NCI-H128 (cell line): ENCODE results near the gene CD8A.
"Not testable (repeated sequence)": the region's sequence is repeated elsewhere in the genome, so short reads cannot be mapped to it uniquely, and the experiment has no call there.

Experiments
- DNase-seq: peaks from one replicate; lab custom pipeline; 2025; ENCODE audit not compliant: unreplicated experiment; lab: John Stamatoyannopoulos, UW

The CD8A gene

DNA sequence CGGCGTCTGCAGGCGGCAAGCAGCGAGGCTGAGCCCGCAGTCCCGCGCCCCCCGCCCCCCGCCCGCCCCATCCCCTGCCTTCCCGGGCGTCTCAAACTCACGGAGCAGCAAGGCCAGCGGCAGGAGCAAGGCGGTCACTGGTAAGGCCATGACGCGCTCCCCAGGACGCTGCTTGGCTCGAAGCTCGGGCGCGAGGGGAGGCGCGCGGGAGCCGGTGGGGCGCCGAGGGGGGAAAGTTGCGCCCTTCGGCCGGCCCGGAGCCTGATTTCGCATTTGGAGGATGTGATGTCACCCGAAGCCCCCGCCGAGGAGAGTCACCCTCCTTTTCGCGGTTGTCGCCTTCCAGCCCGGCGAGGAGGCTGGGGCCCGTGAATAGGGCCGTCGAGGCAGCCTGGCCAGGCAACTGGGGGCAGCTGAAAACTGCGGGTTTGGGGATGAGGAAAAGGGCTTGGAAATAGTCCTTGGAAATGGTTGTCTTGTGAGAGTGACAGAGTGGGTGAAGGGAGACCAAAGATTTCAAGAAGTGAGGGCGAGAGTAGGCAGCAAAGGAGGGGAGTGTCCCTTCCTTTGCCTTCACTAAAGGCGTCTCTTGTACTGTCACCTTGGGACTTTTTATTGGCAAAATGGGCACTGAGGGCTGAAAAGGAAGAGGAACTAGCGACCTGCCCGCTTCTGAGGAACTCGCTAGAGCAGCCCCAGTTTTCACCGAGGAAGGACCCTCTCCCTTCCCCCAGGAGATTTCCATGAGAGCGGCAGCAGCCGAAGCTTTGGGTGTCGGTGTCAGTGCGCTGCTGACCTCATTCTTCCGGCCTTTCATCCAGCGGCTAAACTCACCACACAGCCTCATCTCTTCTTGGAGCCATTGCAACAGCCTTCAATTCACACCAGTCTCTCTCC is at the start of gene CD8A:
Gene CD8A, minus strand, starts transcription at position 238 of the 897 bp plus-strand sequence. Its CDS starts 88 bp downstream, at position 150.
- DNase-seq: no peak

DNA sequence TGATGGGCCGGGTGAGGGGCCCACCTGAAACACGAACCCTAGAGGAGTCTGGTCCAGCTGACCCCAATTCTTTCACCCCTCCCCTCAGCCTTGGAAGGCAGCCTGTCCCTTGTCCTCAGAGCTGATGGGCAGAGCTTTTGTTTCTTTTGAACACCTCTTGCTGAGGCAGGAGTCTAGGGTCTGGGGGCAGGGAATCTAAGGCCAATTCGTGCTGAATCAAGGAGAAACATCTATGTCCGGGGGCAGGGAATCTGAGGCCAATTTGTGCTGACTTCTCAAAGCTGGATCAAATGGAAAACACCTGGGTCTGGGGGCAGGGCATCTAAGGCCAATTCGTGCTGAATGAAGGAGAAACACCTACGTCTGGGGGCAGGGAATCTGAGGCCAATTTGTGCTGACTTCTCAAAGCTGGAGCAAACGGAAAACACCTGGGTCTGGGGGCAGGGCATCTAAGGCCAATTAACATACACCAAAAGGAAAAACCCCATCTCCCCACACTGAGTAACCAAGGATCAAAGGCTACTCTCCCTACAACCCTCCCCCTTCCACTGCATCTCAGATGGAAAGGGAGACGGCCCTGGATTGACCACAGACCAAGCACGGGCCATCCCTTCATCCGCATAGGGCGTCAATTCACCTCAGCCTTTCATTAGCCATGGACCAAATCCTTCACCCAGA is 49.3 kb upstream of the CD8A start:
- not testable (repeated sequence) for DNase-seq

DNA sequence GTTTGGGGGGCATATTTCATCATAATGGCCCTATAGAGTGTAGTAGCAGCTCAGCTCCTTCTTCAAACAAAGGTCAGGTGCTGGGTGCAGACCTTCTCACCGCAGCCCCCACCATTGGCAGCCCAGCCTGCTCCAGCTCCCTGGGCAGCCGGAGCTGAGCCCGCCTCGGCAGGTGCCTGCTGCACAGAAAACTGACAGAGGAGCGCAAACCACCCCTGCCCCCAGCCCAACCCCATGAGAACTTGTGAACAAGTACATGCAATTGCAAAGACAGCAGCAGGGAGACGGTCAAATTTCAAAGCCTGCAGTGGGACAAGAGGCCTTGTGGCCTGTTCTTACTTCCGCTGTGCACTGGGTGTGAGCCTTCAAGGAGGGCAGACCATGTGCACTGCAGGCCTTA is 48.7 kb upstream of the CD8A start:
- not testable (repeated sequence) for DNase-seq

DNA sequence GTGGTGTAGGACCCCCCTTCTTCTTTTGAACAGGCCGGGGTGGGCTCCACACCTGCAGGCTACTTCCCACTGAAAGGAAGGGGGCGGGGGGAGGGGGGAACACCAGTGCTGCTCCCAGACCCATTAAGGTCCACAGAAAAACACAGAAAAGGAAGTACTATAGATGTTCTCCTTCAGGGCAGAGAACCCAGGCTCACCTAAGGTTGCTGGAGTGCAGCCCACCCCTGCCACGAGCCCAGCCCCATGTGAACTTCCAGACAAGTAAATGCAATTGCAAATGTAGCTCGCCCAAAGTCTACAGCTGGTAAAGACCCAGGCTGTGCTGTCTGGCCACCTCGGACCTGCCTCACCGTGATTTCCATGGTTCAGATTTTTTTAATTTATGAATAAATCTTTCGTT is 47.0 kb upstream of the CD8A start:
- DNase-seq: not testable (repeated sequence)

- DNase-seq: not testable (repeated sequence)
Observed at GRCh38 chr2:86836915-86837695, 46.4 kb upstream of the CD8A start.

DNA sequence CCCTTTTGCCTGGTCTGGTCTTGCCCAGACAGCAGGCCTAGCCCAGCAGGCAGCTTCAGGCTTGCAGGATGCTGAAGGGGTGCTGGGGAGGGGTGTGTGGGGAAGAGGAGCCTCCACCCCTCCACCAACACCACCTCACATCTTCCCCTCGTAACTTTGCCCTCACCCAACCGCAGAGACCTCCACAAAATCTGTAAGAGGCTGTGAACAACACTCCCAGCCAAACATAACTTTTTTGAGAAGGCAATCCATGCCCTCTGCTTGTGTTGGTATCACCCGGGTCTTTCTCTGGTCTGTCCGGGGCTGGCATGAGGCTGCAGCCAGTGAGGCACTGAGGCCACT is 44.8 kb upstream of the CD8A start:
- DNase-seq: not testable (repeated sequence)

DNA sequence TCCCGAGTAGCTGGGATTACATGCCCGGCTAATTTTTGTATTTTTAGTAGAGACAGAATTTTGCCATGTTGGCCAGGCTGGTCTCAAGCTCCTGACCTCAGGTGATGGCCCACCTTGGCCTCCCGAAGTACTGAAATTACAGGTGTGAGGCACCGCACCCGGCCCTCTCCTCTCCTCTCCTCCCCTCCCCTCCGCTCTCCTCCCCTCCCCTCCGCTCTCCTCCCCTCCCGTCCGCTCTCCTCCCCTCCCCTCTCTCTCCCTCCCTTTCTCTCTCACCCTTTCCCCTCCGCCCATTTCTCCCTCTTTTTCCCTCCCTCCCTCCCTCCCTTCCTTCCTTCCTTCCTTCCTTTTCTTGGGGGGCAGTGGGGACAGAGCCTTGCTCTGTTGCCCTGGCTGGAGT is 42.6 kb upstream of the CD8A start:
- DNase-seq: no peak

DNA sequence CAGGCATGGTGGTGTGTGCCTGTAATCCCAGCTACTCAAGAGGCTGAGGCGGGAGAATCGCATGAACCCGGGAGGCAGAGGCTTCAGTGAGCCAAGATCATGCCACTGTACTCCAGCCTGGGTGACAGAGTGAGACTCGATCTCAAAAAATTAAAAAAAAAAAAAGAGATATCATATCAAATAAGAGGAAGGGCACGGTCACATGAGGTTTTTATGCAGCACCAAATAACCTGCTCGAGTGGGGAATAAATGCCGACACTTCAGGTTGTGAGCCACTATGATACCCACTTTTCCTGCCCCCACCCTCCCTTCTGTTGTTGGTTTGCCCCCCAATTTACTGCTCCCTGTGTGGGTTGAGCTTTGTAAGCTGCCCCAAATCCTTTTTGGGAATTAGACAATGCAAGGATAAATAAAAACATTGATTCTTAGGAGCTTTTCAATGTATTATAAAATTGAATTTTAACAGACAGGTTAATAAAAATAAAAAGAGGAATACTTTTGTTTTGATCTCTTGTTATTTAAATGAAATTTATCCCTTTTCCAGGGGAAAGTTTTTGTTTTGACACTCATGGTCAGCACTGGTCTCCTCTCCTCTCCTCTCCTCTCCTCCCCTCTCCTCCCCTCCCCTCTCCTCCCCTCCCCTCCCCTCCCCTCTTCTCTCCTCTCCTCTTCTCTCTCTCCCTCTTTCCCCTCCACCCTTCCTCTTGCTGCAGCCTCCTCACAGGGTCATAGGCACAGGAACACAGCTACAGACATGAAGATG is 41.8 kb upstream of the CD8A start:
- no peak for DNase-seq

DNA sequence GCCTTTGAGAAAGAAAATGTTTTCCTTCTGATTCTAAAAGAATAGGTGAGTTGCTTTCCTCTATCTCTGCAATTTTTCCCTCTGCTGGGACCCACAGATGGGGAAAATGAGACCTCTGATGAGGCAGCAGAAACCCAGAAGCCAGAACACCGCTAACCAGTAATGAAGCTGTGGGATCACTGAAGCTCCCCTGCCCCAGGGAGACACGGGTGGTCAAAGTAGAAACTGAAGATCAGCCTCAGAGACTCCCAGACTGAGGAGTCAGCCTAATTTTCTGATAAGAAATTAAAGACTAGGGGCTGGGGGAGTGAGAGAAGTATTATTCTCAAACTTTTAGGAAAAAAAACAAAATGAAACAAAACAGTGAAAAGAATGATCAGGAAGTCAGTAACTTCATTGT is 40.8 kb upstream of the CD8A start:
- no peak for DNase-seq

DNA sequence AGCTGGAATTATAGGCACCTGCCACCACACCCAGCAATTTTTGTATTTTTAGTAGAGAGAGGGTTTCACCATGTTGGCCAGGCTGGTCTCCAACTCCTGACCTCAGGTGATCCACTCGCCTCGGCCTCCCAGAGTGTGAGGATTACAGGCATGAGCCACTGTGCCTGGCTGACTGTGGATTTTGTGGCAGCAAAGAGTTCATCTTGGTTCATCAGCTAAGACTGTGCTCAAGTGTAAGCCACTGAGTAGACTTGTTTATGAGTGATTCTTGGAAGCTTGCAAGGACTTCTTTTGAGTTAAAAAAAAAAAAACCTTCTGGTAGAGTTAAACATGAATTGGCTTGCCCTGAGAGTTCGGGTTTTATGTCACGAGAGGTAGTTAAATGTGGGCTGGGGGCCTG is 36.2 kb upstream of the CD8A start:
- DNase-seq: no peak

DNA sequence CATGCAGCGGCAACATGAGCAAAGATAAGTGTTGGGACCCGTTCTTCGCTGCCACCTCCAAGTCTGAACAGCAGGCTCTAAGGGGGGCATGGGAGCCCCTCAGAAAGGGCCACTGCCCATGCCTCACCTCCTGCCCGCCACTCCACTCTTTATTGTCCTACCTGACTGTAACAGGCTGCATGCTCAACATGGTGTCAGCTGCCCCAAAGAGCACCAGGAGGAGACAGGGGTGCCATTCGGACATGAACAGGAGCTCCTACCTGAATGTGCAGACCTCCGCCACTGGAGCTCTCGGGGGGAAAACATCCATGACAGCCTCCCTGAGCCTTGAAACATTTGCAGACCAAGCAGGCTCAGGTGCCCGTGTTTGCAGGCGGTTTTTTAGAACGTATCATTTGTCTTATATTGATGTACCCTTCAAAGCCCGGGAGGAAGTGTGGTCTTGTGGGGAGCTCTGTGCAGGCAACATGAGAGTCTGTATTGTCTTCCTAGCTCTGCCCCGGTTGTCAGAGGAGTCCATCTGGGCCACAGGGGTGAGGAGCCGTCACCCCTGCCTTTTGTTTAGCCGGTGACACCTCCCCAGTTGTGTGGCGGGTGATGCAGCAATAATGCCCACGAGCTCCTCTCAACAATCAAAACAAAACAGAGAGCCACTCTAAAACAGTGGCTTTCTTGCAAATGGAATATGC is 35.1 kb upstream of the CD8A start:
- DNase-seq: no peak

GRCh38 chr2:86825036-86825692 is 34.5 kb upstream of the CD8A start:
- no peak for DNase-seq

GRCh38 chr2:86822668-86823345 is 32.1 kb upstream of the CD8A start:
- DNase-seq: no peak

GRCh38 chr2:86821842-86822241 is 31.1 kb upstream of the CD8A start:
- DNase-seq: no peak

GRCh38 chr2:86821306-86821705 is 30.6 kb upstream of the CD8A start:
- DNase-seq: no peak

DNA sequence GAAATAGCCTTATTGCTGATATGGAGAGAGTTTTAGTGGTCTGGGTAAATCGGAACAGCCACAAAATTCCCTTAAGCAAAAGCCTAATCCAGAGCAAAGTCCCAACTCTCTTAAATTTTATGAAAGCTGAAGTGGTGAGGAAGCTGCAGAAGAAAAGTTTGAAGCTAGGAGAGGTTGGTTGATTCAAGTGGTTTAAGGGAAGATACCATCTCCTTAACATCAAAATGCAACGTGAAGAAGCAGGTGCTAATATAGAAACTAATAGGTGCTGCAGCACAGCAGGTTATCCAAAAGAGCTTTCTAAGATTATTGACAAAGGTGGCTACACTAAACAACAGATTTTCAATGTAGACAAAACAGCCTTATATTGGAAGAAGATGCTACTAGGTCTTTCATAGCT is 28.2 kb upstream of the CD8A start:
- no peak for DNase-seq

DNA sequence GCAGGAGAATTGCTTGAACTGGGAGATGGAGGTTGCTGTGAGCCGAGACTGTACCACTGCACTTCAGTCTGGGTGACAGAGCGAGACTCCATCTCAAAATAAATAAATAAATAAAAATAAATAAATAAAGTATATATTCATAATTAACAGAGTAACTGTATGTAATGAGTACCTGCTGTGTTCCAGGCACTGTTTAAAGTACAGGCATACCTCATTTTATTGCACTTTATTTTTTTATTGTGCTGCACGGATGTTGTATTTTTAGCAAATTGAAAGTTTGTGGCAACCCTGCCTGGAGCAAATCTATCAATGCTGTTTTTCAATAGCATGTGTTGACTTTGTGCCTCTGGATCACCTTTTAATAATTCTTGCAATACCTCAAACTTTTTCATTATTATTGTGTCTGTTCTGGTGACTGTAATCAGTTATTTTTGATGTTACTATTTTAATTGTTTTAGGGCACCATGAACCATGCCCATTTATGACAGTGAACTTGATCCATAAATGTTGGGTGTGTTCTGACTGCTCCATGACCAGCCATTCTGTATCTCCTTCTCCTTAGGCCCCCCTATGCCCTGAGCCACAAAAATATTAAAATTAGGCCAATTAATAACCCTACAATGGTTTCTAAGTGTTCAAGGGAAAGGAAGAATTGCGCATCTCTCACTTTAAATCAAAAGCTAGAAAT is 27.5 kb upstream of the CD8A start:
- DNase-seq: no peak

DNA sequence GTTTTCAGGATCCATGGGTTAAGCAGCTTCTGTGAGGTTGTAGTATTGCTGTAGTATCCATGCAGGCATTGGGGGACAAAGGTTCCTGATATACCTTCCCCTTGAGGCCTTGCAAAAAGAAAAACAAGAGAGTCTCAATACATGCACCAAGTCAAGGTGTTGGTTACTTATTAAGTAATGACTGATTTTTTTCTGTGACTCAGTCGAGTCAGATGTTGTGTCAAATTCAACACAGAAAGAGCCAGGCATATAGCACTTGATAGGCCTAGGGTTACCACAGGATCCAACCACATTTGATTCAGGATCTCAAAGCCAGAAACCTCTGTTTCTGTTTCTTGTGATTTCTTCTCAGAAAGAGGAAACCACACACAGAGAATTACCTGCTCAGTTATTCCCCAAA is 24.9 kb upstream of the CD8A start:
- no peak for DNase-seq
